GM12874 (cell line): ENCODE results near the gene CARD6.

Source experiments
- TF ChIP-seq, protein P1 (sequence below): IDR thresholded peaks from 2 replicates; pipeline ENCODE4 v1.5.1; 2011; ENCODE audit warnings: low read depth, mild to moderate bottlenecking, control low read depth, low read length, moderate library complexity; ENCODE audit not compliant: insufficient read depth

CARD6 gene

DNA sequence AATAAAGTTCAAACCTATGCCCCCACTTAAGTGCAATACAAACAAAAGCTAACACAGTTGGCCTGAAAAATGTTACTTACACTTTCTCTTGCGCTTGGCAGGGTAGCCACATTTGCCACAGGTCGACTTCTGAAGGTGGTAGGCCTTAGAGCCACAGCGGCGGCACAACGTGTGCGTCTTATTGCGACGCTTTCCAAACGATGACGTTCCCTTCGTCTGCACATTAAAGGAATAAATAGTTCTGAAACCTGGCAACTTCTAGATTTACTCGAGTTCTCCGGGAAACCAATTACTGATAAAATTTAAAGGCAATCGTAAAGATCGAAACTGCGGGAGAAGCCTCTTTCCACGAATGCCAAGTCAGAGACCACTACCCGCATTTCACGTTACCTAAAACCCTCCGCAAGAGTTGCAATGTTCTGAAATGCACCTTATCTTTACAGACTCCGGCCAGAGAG is 6.7 kb upstream of the CARD6 start:
- TF ChIP-seq, protein P1, sequence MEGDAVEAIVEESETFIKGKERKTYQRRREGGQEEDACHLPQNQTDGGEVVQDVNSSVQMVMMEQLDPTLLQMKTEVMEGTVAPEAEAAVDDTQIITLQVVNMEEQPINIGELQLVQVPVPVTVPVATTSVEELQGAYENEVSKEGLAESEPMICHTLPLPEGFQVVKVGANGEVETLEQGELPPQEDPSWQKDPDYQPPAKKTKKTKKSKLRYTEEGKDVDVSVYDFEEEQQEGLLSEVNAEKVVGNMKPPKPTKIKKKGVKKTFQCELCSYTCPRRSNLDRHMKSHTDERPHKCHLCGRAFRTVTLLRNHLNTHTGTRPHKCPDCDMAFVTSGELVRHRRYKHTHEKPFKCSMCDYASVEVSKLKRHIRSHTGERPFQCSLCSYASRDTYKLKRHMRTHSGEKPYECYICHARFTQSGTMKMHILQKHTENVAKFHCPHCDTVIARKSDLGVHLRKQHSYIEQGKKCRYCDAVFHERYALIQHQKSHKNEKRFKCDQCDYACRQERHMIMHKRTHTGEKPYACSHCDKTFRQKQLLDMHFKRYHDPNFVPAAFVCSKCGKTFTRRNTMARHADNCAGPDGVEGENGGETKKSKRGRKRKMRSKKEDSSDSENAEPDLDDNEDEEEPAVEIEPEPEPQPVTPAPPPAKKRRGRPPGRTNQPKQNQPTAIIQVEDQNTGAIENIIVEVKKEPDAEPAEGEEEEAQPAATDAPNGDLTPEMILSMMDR: no peak

DNA sequence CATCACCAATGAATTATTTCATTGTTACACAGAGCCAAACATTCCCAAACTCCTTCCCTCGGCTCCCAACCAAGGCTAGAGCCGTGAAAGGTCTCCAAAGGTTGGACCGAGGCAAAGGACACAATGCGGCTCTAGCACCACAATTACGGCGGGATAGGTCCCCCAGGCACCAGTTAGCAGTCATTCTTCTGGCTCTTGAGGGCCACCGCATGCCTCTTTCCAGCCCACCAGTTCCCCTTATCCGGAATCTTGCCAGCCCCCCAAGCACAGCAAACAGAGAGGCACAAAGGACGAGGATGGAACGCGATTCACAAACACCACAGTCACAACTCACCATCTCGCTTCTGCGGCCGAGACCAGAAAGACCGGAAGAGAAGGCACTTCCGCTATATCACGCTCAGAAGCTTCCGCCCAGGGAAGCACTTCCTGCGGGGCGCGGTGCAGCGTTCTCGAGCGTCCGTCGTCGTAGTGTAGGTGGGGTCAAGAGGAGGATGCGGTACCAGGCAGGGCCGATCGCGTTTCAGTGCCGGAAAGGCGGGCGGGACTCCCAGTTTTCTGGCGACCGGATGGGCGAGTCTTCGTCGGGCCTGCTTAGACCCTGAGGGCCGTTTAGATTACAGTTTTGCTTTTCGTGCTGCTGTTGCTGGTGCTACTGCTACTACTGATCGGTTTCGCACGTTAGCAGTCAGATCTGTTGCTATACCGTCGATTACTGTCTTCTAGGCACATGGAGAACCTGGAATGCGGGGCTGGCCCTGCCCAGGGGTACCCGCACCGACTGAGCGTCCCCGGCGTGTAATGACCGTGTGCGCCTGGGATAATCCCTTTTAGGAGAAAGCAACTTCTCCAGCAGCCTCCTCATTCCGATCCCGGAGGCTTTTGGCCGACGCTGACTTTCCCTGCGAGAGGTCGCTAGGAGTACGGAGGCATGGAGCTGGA is 6.0 kb upstream of the CARD6 start, which contains the start of gene RPL37:
Gene RPL37, minus strand, starts transcription at position 374 of the 939 bp plus-strand sequence. Its CDS starts 37 bp downstream, at position 337.
- TF ChIP-seq, protein P1: no peak

DNA sequence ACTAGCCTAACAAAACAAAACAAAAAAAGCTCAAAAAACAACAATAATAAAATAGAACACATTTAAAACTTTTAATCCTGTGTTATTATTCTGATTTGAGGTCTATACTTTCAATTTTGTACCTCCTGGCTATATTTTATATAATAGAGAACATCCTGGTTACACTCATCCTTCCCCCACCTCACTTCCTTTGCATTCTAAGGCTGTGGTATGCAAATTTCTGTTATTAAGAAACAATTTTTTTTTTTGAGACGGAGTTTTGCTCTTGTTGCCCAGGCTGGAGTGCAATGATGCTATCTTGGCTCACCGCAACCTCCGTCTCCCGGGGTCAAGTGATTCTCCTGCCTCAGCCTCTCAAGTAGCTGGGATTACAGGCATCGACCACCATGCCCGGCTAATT is 3.1 kb upstream of the CARD6 start:
- TF ChIP-seq, protein P1: no peak

DNA sequence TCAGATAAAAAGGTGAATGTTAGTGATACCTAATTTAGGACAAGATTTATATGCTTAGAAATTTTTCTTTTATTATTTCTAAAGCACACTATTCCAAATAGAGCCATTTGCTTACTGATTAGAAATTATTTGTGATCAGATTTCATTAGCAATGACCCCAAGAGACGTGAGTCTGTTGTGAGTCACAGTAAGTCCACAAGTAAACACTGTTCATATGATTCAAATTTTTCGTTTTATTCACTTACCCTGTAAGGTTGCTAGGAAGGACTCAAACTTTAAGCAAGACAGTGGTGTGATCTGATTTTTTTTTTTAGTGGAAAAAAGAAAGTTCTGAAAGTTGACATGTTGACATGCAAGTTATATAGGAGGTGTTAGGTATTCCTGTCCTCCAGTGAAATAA is 1.2 kb downstream of the CARD6 start:
- TF ChIP-seq, protein P1: no peak

DNA sequence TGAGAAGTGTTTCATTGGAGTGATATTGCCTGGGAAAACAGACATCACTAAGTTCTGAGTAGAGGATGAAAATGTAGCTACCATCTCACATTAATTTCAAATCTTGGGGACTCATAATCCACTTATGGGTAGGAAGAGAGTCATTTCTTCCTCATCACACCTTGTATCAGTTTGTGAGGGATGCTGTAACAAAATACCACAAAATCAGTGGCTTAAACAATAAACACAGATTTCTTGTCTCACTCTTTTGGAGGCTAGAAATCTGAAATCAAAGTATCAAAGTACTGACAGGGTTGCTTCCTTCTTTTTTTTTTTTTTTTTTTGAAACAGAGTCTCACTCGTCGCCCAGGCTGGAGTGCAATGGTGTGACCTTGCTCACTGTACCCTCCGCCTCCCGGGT is 3.4 kb downstream of the CARD6 start:
- TF ChIP-seq, protein P1: no peak

DNA sequence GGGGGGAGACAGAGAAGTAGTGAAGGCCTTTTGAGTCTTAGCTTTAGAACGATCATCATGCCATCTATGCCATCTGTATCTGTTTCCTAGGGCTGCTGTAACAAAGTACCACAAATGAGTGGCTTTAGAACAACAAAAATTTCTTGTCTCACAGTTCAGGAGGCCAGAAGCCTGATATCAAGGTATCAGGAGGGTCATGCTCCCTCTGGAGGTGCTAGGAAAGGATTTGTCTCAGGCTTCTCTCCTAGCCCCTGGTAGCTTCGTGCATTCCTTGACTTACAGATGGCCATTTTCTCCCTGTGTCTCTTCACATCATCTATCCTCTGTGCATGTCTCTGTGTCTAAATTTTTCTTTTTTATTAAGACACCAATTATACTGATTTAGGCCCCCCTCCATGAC is 5.2 kb downstream of the CARD6 start:
- TF ChIP-seq, protein P1: no peak

DNA sequence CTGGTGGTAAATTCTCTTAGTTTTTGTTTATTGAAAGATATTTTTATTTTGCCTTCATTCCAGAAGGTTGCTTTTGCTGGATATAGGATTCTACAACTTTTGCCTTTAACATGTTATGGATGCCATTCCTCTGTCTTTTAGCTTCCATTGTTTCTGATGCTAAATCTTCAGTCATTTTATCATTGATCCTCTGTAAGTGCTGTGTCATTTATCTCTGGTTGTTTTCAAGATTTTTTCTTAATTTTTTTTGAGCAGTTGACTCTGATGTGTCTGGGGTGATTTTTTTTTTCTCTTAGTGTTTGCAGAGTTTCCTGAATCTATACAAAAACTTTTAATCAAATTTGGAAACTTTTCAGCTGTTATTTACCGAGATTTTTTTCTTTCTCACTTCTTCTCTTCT is 6.4 kb downstream of the CARD6 start:
- TF ChIP-seq, protein P1: no peak
